Karpas-422 (cell line): ENCODE data around the gene LIFR. TPM values are rescaled to one million over a fixed set of nuclear protein-coding genes. Genes with fewer than 3 reads are reported as not detected.

Experiments used
- DNase-seq: peaks from one replicate; pipeline ENCODE4 v3.0.0-alpha.2; 2015
- H2AFZ ChIP-seq: fragments of 200-600 bp; sonication (generic); 2 replicates; pipeline ENCODE4 v1.6.1; 2014; ENCODE audit warnings: antibody characterized with exemption, low read length, mixed read lengths
- H3K27ac ChIP-seq: fragments of 200-600 bp; sonication (generic); 2 replicates; pipeline ENCODE4 v1.5.1; 2014; ENCODE audit warnings: mild to moderate bottlenecking, low read length, moderate library complexity
- H3K27me3 ChIP-seq: fragments of 200-600 bp; sonication (generic); 2 replicates; pipeline ENCODE4 v1.6.1; 2014; ENCODE audit warnings: low read length, mixed read lengths
- H3K36me3 ChIP-seq: fragments of 200-600 bp; sonication (generic); 2 replicates; pipeline ENCODE4 v1.6.1; 2014; ENCODE audit warnings: low read length, mixed read lengths; ENCODE audit not compliant: insufficient read depth
- H3K4me1 ChIP-seq: fragments of 200-600 bp; sonication (generic); 2 replicates; pipeline ENCODE4 v1.6.1; 2014; ENCODE audit warnings: mild to moderate bottlenecking, low read length, mixed read lengths
- H3K4me2 ChIP-seq: fragments of 200-600 bp; sonication (generic); 2 replicates; pipeline ENCODE4 v1.6.1; 2014; ENCODE audit warnings: low read length, low read depth, mild to moderate bottlenecking; ENCODE audit not compliant: poor library complexity, severe bottlenecking
- H3K4me3 ChIP-seq: fragments of 200-600 bp; sonication (generic); 2 replicates; pipeline ENCODE4 v1.5.1; 2014; ENCODE audit warnings: mild to moderate bottlenecking, antibody characterized with exemption, low read length, mixed read lengths
- H3K79me2 ChIP-seq: fragments of 200-600 bp; sonication (generic); 2 replicates; pipeline ENCODE4 v1.6.1; 2014; ENCODE audit warnings: mild to moderate bottlenecking, low read length, mixed read lengths
- H3K9ac ChIP-seq: fragments of 200-600 bp; sonication (generic); 2 replicates; pipeline ENCODE4 v1.6.0; 2014; ENCODE audit warnings: low read length
- H3K9me2 ChIP-seq: fragments of 200-600 bp; sonication (generic), shearing (Covaris generic); replicated peaks from 2 replicates; pipeline ENCODE4 v1.6.0; 2014; ENCODE audit warnings: mild to moderate bottlenecking, low read length, moderate library complexity; ENCODE audit not compliant: insufficient read depth
- H3K9me3 ChIP-seq: fragments of 300-700, 200-600 bp; sonication (generic); 2 replicates; pipeline ENCODE4 v1.6.1; 2014; ENCODE audit warnings: low read length, mixed read lengths
- H4K20me1 ChIP-seq: fragments of 200-600 bp; sonication (generic); 2 replicates; pipeline ENCODE4 v1.6.1; 2014; ENCODE audit warnings: mild to moderate bottlenecking, antibody characterized with exemption, low read length, low read depth; ENCODE audit not compliant: insufficient read depth
- total RNA-seq: library from RNA; depleted of rRNA; stranded (reverse); fragments of >200 nt; shearing (Covaris generic); gene quantifications from 2 replicates; pipeline ENCODE4 v1.2.3, GENCODE V29; 2014; ENCODE audit warnings: low replicate concordance

The LIFR gene
- total RNA-seq, 1 experiment from 2014 or later, result not detected

DNA sequence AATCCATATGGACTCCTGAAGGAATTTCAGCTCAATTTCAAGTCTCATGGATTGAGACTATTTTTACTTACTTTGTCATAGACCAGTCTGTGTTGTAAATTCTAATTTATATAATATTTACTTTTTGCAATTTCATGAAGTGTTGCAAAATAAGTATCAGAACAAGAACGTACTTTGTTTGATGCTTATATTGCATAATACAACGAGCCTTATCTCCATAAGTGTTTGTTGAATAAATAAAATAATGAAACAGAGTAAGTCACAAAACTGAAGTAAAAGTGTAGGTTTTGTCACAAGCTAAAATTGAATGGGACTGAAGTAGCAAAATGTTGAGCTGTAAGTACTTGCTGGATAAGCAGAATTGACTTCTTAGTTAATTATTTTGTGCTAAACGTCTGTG is 3.0 kb upstream of the LIFR start:
- H3K9me2 ChIP-seq, result no peaks in the 10 kb centered on the region
- no peak overlapping the region for H3K4me3 ChIP-seq
- no peak overlapping the region for H3K4me2 ChIP-seq
- H3K27me3 ChIP-seq, result no peaks in the 10 kb centered on the region
- H3K9me3 ChIP-seq, result no peaks in the 10 kb centered on the region
- no peaks in the 10 kb centered on the region for H3K4me1 ChIP-seq
- H3K27ac ChIP-seq, result no peak overlapping the region
- no peaks in the 10 kb centered on the region for H4K20me1 ChIP-seq
- no peaks in the 10 kb centered on the region for H3K36me3 ChIP-seq
- no peaks in the 10 kb centered on the region for H3K79me2 ChIP-seq
- no peak overlapping the region for H3K9ac ChIP-seq
- H2AFZ ChIP-seq, result no peak overlapping the region
- no peak for DNase-seq

DNA sequence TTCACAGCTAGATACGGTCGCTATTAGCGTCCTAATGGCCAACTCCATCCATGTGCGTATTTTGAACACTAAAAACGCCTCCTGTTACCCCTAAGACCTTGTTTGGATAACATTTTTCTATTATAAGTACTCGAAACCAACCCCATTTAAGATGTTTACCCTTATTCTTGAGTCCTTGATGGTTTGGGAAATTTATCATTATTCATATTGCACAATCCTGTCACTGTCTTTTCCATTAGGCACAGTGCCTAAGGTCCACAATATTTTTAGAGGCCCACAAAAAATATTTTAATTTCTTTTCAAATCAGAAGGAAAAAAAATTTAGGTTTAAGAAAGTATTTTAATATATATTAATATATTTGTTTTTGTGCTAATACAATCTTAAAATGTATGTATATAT is 1.3 kb upstream of the LIFR start:
- Histone ChIP-seq H3K4me1 (no peaks in the 10 kb centered on the region), H3K9me2 (no peaks in the 10 kb centered on the region), H3K36me3 (no peaks in the 10 kb centered on the region), H3K9ac (no peak overlapping the region), H3K79me2 (no peaks in the 10 kb centered on the region), H2AFZ (no peak overlapping the region), H3K4me2 (no peak overlapping the region), H4K20me1 (no peaks in the 10 kb centered on the region), H3K27ac (no peak overlapping the region), H3K9me3 (no peaks in the 10 kb centered on the region), H3K4me3 (no peak overlapping the region), H3K27me3 (no peaks in the 10 kb centered on the region)
- DNase-seq, result no peak

- no peaks in the 10 kb centered on the region for H3K4me1 ChIP-seq
- no peak overlapping the region for H3K27ac ChIP-seq
- H3K79me2 ChIP-seq, result no peaks in the 10 kb centered on the region
- no peaks in the 10 kb centered on the region for H4K20me1 ChIP-seq
- no peak overlapping the region for H3K4me2 ChIP-seq
- no peaks in the 10 kb centered on the region for H3K9me2 ChIP-seq
- no peak overlapping the region for H3K9ac ChIP-seq
- H3K4me3 ChIP-seq, result no peak overlapping the region
- H3K27me3 ChIP-seq, result no peaks in the 10 kb centered on the region
- H2AFZ ChIP-seq, result no peak overlapping the region
- no peaks in the 10 kb centered on the region for H3K36me3 ChIP-seq
- no peak for DNase-seq
- no peaks in the 10 kb centered on the region for H3K9me3 ChIP-seq
These were observed 863 bp upstream of the LIFR start for GRCh38 chr5:38557308-38557710.

DNA sequence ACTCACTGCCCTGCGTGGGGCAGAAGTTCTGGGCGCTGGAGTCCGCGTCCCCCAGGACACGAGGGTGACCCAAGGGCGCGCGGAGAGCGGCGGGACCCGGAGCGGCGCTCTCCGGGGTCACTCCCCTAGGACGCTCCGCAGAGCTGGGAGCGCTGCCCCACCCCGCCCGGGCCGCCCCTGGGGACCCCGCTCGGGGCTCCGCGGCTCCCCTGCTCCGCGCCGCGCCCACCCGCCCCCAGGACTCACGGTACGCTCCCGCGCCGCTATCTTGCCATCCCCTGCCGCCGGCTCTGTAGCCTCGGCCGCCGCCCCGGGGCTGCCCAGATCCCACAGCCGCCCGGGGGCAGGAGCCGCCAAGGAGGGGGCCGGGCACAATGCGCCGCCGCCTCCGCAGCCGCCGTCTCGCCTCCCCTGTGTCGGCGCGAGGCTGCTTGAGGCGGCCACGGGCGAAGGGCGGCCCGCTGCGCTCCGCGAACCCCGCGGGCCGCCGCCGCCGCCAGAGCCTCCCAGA is 303 bp downstream of the LIFR start:
- Histone ChIP-seq H3K9me3 (no peaks in the 10 kb centered on the region), H3K27me3 (no peaks in the 10 kb centered on the region), H4K20me1 (no peaks in the 10 kb centered on the region), H3K9ac (no peak overlapping the region), H3K4me3 (no peak overlapping the region), H3K36me3 (no peaks in the 10 kb centered on the region), H3K4me1 (no peaks in the 10 kb centered on the region), H3K27ac (no peak overlapping the region), H3K4me2 (no peak overlapping the region), H3K9me2 (no peaks in the 10 kb centered on the region), H3K79me2 (no peaks in the 10 kb centered on the region), H2AFZ (no peak overlapping the region)
- DNase-seq, result no peak

DNA sequence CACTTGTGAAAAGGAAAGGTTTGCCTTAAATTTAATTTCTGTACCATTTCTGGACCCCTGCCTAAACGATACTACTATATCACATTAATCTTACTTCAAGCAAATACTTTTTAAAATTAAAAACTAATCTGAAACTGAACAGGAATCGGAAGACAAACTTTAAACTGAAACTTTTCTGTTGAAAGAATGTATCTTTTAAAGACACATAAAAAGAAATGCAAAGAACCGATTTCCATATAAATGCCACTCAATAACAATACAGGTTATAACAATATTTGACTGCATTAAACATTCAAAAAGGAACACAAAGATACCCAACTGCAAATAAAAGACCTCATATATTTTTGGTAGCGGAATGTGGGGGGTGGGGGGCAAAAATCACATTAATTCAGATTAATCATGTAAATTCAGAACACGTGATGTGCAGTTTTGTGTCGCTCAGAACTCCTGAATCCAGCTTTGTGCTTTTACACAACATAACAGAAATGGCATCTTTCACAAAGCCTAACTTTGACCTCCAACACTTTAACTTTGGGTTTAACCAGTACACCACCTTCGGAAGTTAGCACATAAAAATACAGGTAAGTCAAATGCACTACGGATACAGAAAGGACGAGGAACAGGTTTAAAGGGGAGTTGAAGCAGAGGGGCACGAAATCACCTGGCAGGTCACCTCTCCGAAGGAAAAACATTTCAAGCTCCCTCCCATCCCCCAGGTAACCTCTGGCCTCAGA is 925 bp downstream of the LIFR start:
- no peaks in the 10 kb centered on the region for H3K36me3 ChIP-seq
- no peak overlapping the region for H3K27ac ChIP-seq
- H3K9me3 ChIP-seq, result no peaks in the 10 kb centered on the region
- DNase-seq, result no peak
- H3K4me3 ChIP-seq, result no peak overlapping the region
- H3K27me3 ChIP-seq, result no peaks in the 10 kb centered on the region
- no peaks in the 10 kb centered on the region for H4K20me1 ChIP-seq
- H3K9ac ChIP-seq, result no peak overlapping the region
- no peak overlapping the region for H2AFZ ChIP-seq
- H3K4me2 ChIP-seq, result no peak overlapping the region
- H3K4me1 ChIP-seq, result no peaks in the 10 kb centered on the region
- no peaks in the 10 kb centered on the region for H3K79me2 ChIP-seq
- H3K9me2 ChIP-seq, result no peaks in the 10 kb centered on the region

GRCh38 chr5:38554861-38555260 is 1.6 kb downstream of the LIFR start:
- Histone ChIP-seq H3K4me1 (no peaks in the 10 kb centered on the region), H3K9me2 (no peaks in the 10 kb centered on the region), H3K79me2 (no peaks in the 10 kb centered on the region), H3K4me2 (no peak overlapping the region), H3K9me3 (no peaks in the 10 kb centered on the region), H2AFZ (no peak overlapping the region), H3K4me3 (no peak overlapping the region), H4K20me1 (no peaks in the 10 kb centered on the region), H3K9ac (no peak overlapping the region), H3K27me3 (no peaks in the 10 kb centered on the region), H3K36me3 (no peaks in the 10 kb centered on the region), H3K27ac (no peak overlapping the region)
- DNase-seq, result no peak

DNA sequence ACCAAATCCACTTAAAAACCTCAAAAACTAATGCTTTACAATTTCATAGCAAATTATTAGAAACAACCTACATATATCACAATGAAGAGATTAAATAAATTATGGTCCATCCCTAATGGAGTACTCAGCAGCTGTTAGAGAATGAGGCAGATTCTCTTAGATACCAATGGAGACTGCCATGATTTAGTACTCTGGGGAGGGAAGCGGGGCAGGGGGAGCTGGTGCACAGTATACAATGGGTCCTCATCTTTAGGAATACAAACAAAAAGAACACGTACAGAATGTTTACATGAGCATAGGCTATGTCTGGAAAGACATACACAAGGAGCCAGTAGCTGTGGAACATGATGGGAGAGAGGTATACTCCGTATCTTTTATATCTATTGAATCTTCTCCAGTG is 2.0 kb downstream of the LIFR start:
- no peaks in the 10 kb centered on the region for H3K36me3 ChIP-seq
- no peaks in the 10 kb centered on the region for H3K4me1 ChIP-seq
- H3K27me3 ChIP-seq, result no peaks in the 10 kb centered on the region
- H3K79me2 ChIP-seq, result no peaks in the 10 kb centered on the region
- H2AFZ ChIP-seq, result no peak overlapping the region
- H3K27ac ChIP-seq, result no peak overlapping the region
- no peaks in the 10 kb centered on the region for H3K9me2 ChIP-seq
- H3K4me2 ChIP-seq, result no peak overlapping the region
- DNase-seq, result no peak
- no peaks in the 10 kb centered on the region for H3K9me3 ChIP-seq
- no peaks in the 10 kb centered on the region for H4K20me1 ChIP-seq
- no peak overlapping the region for H3K9ac ChIP-seq
- no peak overlapping the region for H3K4me3 ChIP-seq

DNA sequence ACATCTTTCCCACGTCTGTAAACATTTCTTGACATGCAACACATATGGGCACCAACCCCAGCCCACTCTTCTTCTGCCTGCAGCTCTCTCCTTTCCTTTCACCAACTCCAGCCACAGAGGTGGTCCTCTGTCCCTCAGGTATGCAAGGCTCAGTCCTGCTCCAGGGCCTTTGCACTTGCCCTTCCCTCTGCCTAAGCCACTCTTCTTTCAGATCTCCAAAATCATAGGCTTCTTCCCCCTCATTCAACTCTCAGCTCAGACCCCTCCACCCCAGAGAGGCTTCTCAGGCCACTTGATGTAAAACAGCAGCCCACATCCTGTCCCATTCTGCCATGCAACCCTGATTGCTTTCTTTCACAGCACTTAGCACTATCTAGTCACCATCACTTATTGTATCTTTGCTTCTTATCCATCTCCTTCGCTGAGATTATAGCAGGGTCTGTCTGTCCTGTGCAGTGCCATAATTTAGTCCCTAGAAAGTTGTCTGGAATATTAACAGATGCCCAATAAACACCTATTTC is 3.4 kb downstream of the LIFR start:
- H3K4me2 ChIP-seq, result no peak overlapping the region
- H3K79me2 ChIP-seq, result no peaks in the 10 kb centered on the region
- no peak overlapping the region for H3K9ac ChIP-seq

More for the DNA sequence above, 3.4 kb downstream of the LIFR start:
- DNase-seq, result no peak
- H3K9me3 ChIP-seq, result no peaks in the 10 kb centered on the region
- H3K9me2 ChIP-seq, result no peaks in the 10 kb centered on the region
- no peaks in the 10 kb centered on the region for H4K20me1 ChIP-seq
- H3K27ac ChIP-seq, result no peak overlapping the region
- no peaks in the 10 kb centered on the region for H3K27me3 ChIP-seq
- H3K4me3 ChIP-seq, result no peak overlapping the region
- no peak overlapping the region for H2AFZ ChIP-seq
- no peaks in the 10 kb centered on the region for H3K4me1 ChIP-seq
- H3K36me3 ChIP-seq, result no peaks in the 10 kb centered on the region
